Gastroesophageal sphincter (tissue), 3 donors: ENCODE results near the gene ZNF362.

Experiments
- CTCF ChIP-seq, 4 experiments: fragments of 200-600 bp in 2 of 4; fragments of 450-650 bp in 2 of 4; sonication (generic) in 1 of 4; IDR thresholded peaks; one replicate each; pipeline ENCODE4 v1.5.1; 2017 to 2019; ENCODE audit warnings: antibody characterized with exemption in 4 of 4, mild to moderate bottlenecking in 2 of 4, moderate library complexity in 2 of 4
- POLR2A ChIP-seq, 2 donors: fragments of 450-650 bp; IDR thresholded peaks; one replicate each; pipeline ENCODE4 v1.6.1; 2017; ENCODE audit warnings: antibody characterized with exemption in 2 of 2, mild to moderate bottlenecking in 2 of 2, moderate library complexity in 1 of 2

GRCh38 chr1:33300673-33301072 is 44.4 kb downstream of the ZNF362 start:
- TF ChIP-seq CTCF (IDR thresholded peaks at IDR 0.05): no peak
- no peak for TF ChIP-seq POLR2A (IDR thresholded peaks at IDR 0.05)
